H4 (cell line): ENCODE measurements around the gene COQ8A. TPM values are rescaled to one million over a fixed set of nuclear protein-coding genes. Genes with fewer than 3 reads are reported as not detected.

Experiments
- DNase-seq: peaks from one replicate; pipeline ENCODE4 v3.0.0-alpha.2; 2015; ENCODE audit warnings: low spot score
- total RNA-seq: library from RNA; depleted of rRNA; stranded (reverse); fragments of >200 nt; shearing (Covaris generic); gene quantifications from 2 replicates; pipeline ENCODE4 v1.2.3, GENCODE V29; 2014; rRNA removed

Gene COQ8A
- total RNA-seq, 1 experiment from 2014 or later, result 7.2 TPM

DNA sequence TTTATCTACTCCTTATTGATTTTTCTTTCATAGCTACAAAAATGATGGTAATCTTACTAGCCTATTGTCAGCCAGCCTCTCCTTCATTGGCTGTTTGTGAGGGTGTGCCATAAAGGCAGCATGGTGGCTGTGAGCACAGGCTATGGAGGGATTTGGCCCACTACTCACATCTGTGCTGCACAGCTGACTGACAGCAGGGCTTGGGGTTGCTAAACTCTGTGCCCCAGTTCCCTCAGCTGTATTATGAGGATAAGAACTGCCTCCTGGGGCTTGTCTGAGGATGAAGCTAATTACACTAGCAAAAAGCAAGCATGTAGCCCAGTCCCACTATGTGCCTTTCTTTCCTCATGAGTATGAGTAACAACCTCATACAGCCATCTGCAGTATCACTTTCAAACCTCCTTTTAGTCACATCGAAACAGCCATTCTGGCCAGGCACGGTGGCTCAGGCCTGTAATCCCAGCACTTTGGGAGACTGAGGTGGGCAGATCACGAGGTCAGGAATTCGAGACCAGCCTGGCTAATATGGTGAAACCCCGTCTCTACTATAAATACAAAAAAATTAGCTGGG, 66.2 kb downstream of the COQ8A start:
- no peak for DNase-seq

DNA sequence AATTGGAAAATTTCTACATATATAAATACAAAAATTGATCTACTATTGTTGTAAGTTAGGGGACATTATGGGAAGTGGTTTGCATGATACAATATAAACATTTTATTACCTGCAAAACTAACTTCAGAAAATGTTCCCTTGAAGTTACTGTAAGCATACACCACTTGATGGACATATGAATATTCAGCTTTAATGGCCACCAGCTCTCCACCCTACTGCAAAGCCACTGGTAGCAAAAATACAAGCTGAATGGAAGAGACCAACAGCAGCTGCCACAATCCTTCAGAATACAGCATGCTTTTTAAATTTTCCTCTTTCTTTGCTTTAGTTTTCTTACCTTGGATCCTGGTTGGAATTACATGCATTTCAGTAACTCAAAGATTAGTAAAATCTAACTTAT, 69.8 kb downstream of the COQ8A start:
- DNase-seq, result no peak

DNA sequence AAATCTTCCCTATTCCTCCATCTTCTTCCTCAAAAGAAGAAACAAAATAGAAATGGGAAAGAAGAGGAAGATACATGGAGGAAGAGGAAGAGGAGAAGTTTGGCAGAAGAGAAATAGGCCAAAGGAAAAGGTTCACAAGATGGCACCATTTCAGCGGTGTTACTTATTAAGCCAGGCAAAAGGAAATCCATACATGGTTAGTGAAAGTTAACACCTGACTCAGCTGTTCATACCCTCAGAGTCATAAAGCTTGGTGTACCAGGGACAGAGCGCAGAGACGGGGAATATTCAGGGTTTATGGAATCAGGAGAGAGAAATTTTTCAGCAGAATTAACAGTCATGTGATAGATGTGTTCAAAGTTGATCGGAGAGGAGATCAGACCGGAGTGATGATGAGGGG, 70.6 kb downstream of the COQ8A start:
- DNase-seq, result no peak

GRCh38 chr1:227016990-227017389, 76.9 kb downstream of the COQ8A start:
- no peak for DNase-seq

GRCh38 chr1:227032396-227032795, 92.3 kb downstream of the COQ8A start:
- DNase-seq, result no peak

DNA sequence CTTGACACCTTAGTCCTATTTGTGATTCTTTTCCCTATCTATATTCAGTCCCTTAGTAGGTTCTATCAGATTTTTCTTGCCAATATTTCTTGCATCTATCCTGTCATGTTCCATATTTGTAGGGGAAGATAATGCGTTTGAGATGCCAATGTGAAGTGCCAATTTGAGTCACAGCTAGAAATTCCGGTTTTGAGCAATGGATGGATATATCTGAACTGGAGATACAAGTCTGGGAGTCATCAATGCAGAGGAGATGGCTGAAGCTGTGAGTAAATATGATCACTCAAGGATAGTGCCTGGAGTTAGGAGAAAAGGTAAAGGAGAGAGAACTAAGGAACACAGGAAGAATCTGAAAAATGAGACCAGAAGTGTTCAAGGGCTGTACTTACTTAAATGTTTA, 93.8 kb downstream of the COQ8A start:
- DNase-seq, result no peak

GRCh38 chr1:227035316-227035715, 95.2 kb downstream of the COQ8A start:
- no peak for DNase-seq

GRCh38 chr1:227037121-227037520, 97.0 kb downstream of the COQ8A start:
- no peak for DNase-seq

Other genes with a start within 250 kb of the COQ8A start
- gene ITPKB, start 201.0 kb upstream of the COQ8A start, total RNA-seq, result 1.9 and 2.1 TPM in 2 replicates
- 9.5 and 24.2 TPM in 2 replicates for gene PSEN2, start 69.7 kb upstream of the COQ8A start, total RNA-seq